Subcutaneous preadipocyte (primary cell): ENCODE results near the gene ILF3. TPM values are rescaled to one million over a fixed set of nuclear protein-coding genes. Genes with fewer than 3 reads are reported as not detected.

Experiments used
- small RNA-seq: library from RNA; depleted of rRNA; stranded (forward); fragments of <200 nt; gene quantifications from one replicate; pipeline ENCODE3, GENCODE V24; 2012
- total RNA-seq: library from RNA; depleted of rRNA; stranded (reverse); fragments of >200 nt; gene quantifications from 2 replicates; pipeline ENCODE4 v1.2.3, GENCODE V29; 2012

Gene ILF3
- total RNA-seq: 133 and 210 TPM in 2 replicates

GRCh38 chr19:10653732-10654609 is at the start of gene ILF3:
TSS of gene ILF3 (plus strand) at chr19:10654346. CDS start at chr19:10670606, 16,260 bp downstream.

GRCh38 chr19:10625003-10625761 is 29.0 kb upstream of the ILF3 start, which contains the start of gene SLC44A2:
TSS of gene SLC44A2 (plus strand) at chr19:10625553. CDS start at chr19:10625634, 81 bp downstream.

DNA sequence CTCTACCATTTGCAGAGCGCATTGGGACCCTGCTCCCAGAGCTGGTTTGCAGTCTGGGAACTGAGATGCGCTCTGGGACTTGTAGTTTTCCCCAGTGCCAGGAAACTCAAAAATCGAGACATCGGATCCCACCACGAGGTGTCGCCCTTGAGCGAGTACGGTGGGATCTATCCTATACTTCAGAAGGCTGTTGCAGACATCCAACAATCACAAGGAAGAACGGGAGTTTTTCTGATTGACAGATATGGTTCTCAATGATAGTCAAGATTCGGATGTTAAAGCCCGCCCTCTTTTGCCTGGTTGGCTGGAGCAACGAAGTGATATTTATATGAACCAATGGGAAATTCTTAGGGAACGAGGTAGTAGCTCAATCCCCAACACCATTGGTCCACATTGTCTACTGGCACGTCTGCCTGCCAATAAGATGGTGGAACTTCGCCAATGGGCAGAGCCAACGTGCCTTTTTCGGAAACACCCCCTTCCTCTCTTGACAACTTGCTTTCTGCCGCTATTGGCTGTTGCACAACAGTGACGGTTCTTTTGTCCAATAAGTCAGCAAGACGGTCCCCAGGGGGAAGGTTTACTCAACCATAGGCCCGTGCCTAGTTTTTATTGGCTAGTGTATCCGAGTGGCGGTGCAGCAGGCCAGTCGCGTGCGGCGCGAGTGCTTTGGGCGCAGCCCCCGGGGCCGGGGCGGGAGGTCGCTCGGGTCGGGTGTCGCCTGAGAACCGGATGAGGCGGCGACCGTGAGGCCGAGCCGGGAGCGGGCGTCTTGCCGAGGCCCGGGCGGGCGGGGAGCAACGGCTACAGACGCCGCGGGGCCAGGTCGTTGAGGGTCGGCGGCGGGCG is 63.4 kb downstream of the ILF3 start, which contains the start of gene DNM2:
Gene DNM2, plus strand, starts transcription at position 724 of the 849 bp plus-strand sequence. CDS start 164 bp downstream, outside the sequence.

Small RNA genes lying within 50 kb of the gene (small RNA-seq; reads per million reads assigned to genes)
- gene MIR638: not detected

Other genes starting within 250 kb of the ILF3 start
- gene PDE4A, start 233.8 kb upstream of the ILF3 start, total RNA-seq: 5.1 and 6.1 TPM in 2 replicates
- 65.4 and 67.6 TPM in 2 replicates for gene KEAP1, start 151.0 kb upstream of the ILF3 start, total RNA-seq
- gene S1PR5, start 136.9 kb upstream of the ILF3 start, total RNA-seq: 0.20 and 0.37 TPM in 2 replicates
- gene ATG4D, start 110.4 kb upstream of the ILF3 start, total RNA-seq: 13.3 and 14.3 TPM in 2 replicates
- gene KRI1, start 88.3 kb upstream of the ILF3 start, total RNA-seq: 8.8 and 10.8 TPM in 2 replicates
- gene CDKN2D, start 85.4 kb upstream of the ILF3 start, total RNA-seq: 4.8 and 5.9 TPM in 2 replicates
- not detected in 2 replicates for gene AP1M2, start 67.0 kb upstream of the ILF3 start, total RNA-seq
- 10.4 and 13.6 TPM in 2 replicates for gene SLC44A2, start 28.8 kb upstream of the ILF3 start, total RNA-seq
- 45.0 and 50.0 TPM in 2 replicates for gene QTRT1, start 47.1 kb downstream of the ILF3 start, total RNA-seq
- 110 and 121 TPM in 2 replicates for gene DNM2, start 63.7 kb downstream of the ILF3 start, total RNA-seq
- 28.5 and 29.0 TPM in 2 replicates for gene TMED1, start 181.9 kb downstream of the ILF3 start, total RNA-seq
- gene C19orf38, start 194.1 kb downstream of the ILF3 start, total RNA-seq: 0.39 TPM in 1 of 2 replicates, not detected in the other
- gene CARM1, start 217.2 kb downstream of the ILF3 start, total RNA-seq: 45.6 and 65.7 TPM in 2 replicates